ENCODE results near the gene PTPRM. TPM values are rescaled to one million over a fixed set of nuclear protein-coding genes. Genes with fewer than 3 reads are reported as not detected.

The PTPRM gene
- total and polyA plus RNA-seq, 2 of the 4 experiments (the other 2 are of a cell fraction): 28.3 to 51.2 TPM

DNA sequence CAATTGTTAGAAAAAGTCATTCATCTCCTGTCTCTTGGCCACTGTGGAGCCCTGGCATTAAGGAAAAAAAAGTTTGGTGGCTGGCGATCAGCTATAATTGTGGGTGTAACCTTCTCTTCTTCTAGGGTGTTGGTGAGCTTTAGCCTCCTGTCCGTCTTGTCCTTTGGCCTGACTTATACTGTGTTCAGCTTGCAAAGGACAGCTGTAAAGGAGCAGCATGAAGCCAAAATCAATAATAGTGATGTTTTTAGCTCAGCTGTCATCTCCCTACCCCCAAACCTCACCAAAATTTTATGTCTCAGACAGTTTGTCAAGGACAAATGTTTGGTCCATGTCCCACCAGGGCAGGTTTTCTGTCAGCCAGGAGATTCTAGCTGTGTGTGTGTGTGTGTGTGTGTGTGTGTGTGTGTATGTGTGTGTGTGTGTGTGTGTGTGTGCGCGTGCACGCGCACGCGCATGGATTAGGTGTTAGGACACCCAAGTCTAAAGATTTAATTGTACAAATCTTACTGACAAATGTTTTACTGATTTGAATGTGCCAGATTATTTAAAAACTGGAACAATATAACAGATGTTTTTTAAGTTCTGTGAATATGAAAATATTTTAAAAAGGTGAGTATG lies 109.2 kb downstream of the PTPRM start:
- no peak for ATAC-seq (ENCODE audit: low read depth)

More for the DNA sequence above, 109.2 kb downstream of the PTPRM start:
- no CpG with 5 or more reads among the region's 8 CpGs for WGBS, 2 experiments (ENCODE audit: extremely low coverage in 2 of 2, insufficient read length in 1 of 2)
- no peak overlapping the region for H3K27ac ChIP-seq (ENCODE audit: insufficient read depth, low read length)
- no peak overlapping the region for H2BK15ac ChIP-seq (ENCODE audit: low read depth, low read length)
- no TSS peak for BruUV-seq (replicated peaks)
- ChIA-PET CTCF (no interaction called here), POLR2A (ENCODE audit: unreplicated experiment) (no interaction called here)
- no peaks in the 10 kb centered on the region for H3K9me3 ChIP-seq (ENCODE audit: control insufficient read depth, insufficient read depth, low read length)
- DNase-seq: no peak
- H4K91ac ChIP-seq (ENCODE audit: insufficient read depth, low read depth, low read length): no peak overlapping the region
- no peak overlapping the region for H2BK5ac ChIP-seq (ENCODE audit: low read depth, low read length, poor library complexity, severe bottlenecking)
- H3K23ac ChIP-seq (ENCODE audit: low read depth, low read length): no peak overlapping the region
- H3K18ac ChIP-seq (ENCODE audit: low read depth, low read length): no peak overlapping the region
- no peak overlapping the region for H2AK5ac ChIP-seq (ENCODE audit: low read depth, low read length)
- H3K4ac ChIP-seq (ENCODE audit: low read depth, low read length): no peak overlapping the region
- TF ChIP-seq RCOR1 (IDR thresholded peaks at IDR 0.05; ENCODE audit: insufficient replicate concordance, low read length): no peak
- TF ChIP-seq CHD1 (IDR thresholded peaks at IDR 0.05; ENCODE audit: low read depth, low read length): no peak
- no peak for TF ChIP-seq POLR2A (IDR thresholded peaks at IDR 0.05; ENCODE audit: low read depth, low read length)
- TF ChIP-seq CEBPB (IDR thresholded peaks at IDR 0.05; ENCODE audit: low read depth, low read length): no peak
- no peak for TF ChIP-seq MXI1 (IDR thresholded peaks at IDR 0.05; ENCODE audit: borderline replicate concordance, low read depth, low read length)
- no peak for TF ChIP-seq NFE2L2 (IDR thresholded peaks at IDR 0.05; ENCODE audit: low read depth, low read length)
- TF ChIP-seq SMC3 (IDR thresholded peaks at IDR 0.05; ENCODE audit: low read depth, low read length): no peak
- TF ChIP-seq, protein P1, sequence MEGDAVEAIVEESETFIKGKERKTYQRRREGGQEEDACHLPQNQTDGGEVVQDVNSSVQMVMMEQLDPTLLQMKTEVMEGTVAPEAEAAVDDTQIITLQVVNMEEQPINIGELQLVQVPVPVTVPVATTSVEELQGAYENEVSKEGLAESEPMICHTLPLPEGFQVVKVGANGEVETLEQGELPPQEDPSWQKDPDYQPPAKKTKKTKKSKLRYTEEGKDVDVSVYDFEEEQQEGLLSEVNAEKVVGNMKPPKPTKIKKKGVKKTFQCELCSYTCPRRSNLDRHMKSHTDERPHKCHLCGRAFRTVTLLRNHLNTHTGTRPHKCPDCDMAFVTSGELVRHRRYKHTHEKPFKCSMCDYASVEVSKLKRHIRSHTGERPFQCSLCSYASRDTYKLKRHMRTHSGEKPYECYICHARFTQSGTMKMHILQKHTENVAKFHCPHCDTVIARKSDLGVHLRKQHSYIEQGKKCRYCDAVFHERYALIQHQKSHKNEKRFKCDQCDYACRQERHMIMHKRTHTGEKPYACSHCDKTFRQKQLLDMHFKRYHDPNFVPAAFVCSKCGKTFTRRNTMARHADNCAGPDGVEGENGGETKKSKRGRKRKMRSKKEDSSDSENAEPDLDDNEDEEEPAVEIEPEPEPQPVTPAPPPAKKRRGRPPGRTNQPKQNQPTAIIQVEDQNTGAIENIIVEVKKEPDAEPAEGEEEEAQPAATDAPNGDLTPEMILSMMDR (conservative IDR thresholded peaks at IDR 0.05; ENCODE audit: low read depth, low read length): no peak
- no peak for TF ChIP-seq FOS (IDR thresholded peaks at IDR 0.05; ENCODE audit: low read depth, low read length)
- no peak for TF ChIP-seq RFX5 (IDR thresholded peaks at IDR 0.05; ENCODE audit: low read depth, low read length)
- no peak for TF ChIP-seq MAFK (IDR thresholded peaks at IDR 0.05; ENCODE audit: low read depth, low read length)
- TF ChIP-seq MAZ (IDR thresholded peaks at IDR 0.05; ENCODE audit: borderline replicate concordance, low read depth, low read length): no peak
- no peak for TF ChIP-seq RAD21 (IDR thresholded peaks at IDR 0.05; ENCODE audit: low read length)
- TF ChIP-seq BHLHE40 (IDR thresholded peaks at IDR 0.05; ENCODE audit: low read depth, low read length): no peak
- TF ChIP-seq, protein P2, sequence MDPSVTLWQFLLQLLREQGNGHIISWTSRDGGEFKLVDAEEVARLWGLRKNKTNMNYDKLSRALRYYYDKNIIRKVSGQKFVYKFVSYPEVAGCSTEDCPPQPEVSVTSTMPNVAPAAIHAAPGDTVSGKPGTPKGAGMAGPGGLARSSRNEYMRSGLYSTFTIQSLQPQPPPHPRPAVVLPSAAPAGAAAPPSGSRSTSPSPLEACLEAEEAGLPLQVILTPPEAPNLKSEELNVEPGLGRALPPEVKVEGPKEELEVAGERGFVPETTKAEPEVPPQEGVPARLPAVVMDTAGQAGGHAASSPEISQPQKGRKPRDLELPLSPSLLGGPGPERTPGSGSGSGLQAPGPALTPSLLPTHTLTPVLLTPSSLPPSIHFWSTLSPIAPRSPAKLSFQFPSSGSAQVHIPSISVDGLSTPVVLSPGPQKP (IDR thresholded peaks at IDR 0.05; ENCODE audit: borderline replicate concordance, low read depth, low read length): no peak
- TF ChIP-seq, protein P3, sequence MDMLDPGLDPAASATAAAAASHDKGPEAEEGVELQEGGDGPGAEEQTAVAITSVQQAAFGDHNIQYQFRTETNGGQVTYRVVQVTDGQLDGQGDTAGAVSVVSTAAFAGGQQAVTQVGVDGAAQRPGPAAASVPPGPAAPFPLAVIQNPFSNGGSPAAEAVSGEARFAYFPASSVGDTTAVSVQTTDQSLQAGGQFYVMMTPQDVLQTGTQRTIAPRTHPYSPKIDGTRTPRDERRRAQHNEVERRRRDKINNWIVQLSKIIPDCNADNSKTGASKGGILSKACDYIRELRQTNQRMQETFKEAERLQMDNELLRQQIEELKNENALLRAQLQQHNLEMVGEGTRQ (IDR thresholded peaks at IDR 0.05; ENCODE audit: low read depth, low read length): no peak
- dilution Hi-C loops (cut with HindIII; ENCODE audit: low sequenced_read_pairs, unreplicated experiment): no loop called here
- H3K4me2 ChIP-seq (ENCODE audit: low read depth, low read length): no peak overlapping the region
- peaks cover 11% of the 10 kb centered on the region; the same call in 1 of the 2 replicates for H3K9me1 ChIP-seq (ENCODE audit: insufficient read depth, low read length)
- no peak overlapping the region for H2AFZ ChIP-seq (replicated peaks; ENCODE audit: low read length, poor library complexity)
- H4K8ac ChIP-seq (ENCODE audit: low read depth in 2 of 2, low read length in 2 of 2): no peak overlapping the region
- H3K56ac ChIP-seq (ENCODE audit: extremely low read depth, insufficient read depth, low read length): no peak overlapping the region
- H3K14ac ChIP-seq (replicated peaks; ENCODE audit: low read depth, low read length): no peak overlapping the region
- no peaks in the 10 kb centered on the region for H3K27me3 ChIP-seq (ENCODE audit: control insufficient read depth, insufficient read depth, low read length)
- H3K79me1 ChIP-seq (ENCODE audit: low read depth in 1 of 2, low read length in 2 of 2): peaks cover 5 to 8% of the 10 kb centered on the region in 2 experiments; a peak in 3 of 4 replicates
- H2AK9ac ChIP-seq (replicated peaks; ENCODE audit: low read depth, low read length, poor library complexity): no peak overlapping the region
- intact Hi-C loops (cut with micrococcal nuclease): no loop called here
- H3K4me1 ChIP-seq (ENCODE audit: control insufficient read depth, insufficient read depth, low read length): no peaks in the 10 kb centered on the region
- H2BK20ac ChIP-seq (ENCODE audit: low read depth, low read length): no peak overlapping the region
- no peaks in the 10 kb centered on the region for H3K36me3 ChIP-seq (ENCODE audit: control insufficient read depth, insufficient read depth, low read length)
- peaks cover 10% of the 10 kb centered on the region; the same call in 1 of the 2 replicates for H4K20me1 ChIP-seq (ENCODE audit: insufficient read depth, low read length)
- no peak overlapping the region for H3K9ac ChIP-seq (ENCODE audit: low read depth, low read length)
- H4K5ac ChIP-seq (ENCODE audit: low read depth, low read length): no peak overlapping the region
- no peak overlapping the region for H3K4me3 ChIP-seq (ENCODE audit: insufficient read depth, low read depth, low read length)
- in situ Hi-C loops (cut with MboI; ENCODE audit: low sequenced_read_pairs): no loop called here
- no peak overlapping the region for H2BK120ac ChIP-seq (ENCODE audit: low read depth, low read length)
